Nephron progenitor cell (in vitro differentiated cells): ENCODE data around the gene WDR62.

Experiments
- DNase-seq: peaks from one replicate; pipeline ENCODE4 v3.0.0; 2021
- H3K27ac Mint-ChIP-seq: 2 replicates; pipeline ENCODE4 v1.8.0; 2021; ENCODE audit warnings: mild to moderate bottlenecking, moderate library complexity, mixed read lengths
- H3K27me3 Mint-ChIP-seq: 2 replicates; pipeline ENCODE4 v1.8.0; 2021; ENCODE audit warnings: mild to moderate bottlenecking, low read depth, mixed read lengths; ENCODE audit not compliant: poor library complexity
- H3K36me3 Mint-ChIP-seq: 2 replicates; pipeline ENCODE4 v1.8.0; 2021; ENCODE audit warnings: low read depth, mixed read lengths
- H3K4me1 Mint-ChIP-seq: 2 replicates; pipeline ENCODE4 v1.8.0; 2021; ENCODE audit warnings: mixed read lengths
- H3K4me3 Mint-ChIP-seq: 2 replicates; pipeline ENCODE4 v1.8.0; 2021; ENCODE audit warnings: mild to moderate bottlenecking, moderate library complexity, mixed read lengths
- H3K9me3 Mint-ChIP-seq: 2 replicates; pipeline ENCODE4 v1.8.0; 2021; ENCODE audit warnings: mild to moderate bottlenecking, moderate library complexity, mixed read lengths
- CTCF ChIP-seq: fragments of 200-600 bp; sonication (generic); IDR thresholded peaks from 2 replicates; pipeline ENCODE4 v1.5.0; 2021; ENCODE audit warnings: antibody characterized with exemption

WDR62 gene

DNA sequence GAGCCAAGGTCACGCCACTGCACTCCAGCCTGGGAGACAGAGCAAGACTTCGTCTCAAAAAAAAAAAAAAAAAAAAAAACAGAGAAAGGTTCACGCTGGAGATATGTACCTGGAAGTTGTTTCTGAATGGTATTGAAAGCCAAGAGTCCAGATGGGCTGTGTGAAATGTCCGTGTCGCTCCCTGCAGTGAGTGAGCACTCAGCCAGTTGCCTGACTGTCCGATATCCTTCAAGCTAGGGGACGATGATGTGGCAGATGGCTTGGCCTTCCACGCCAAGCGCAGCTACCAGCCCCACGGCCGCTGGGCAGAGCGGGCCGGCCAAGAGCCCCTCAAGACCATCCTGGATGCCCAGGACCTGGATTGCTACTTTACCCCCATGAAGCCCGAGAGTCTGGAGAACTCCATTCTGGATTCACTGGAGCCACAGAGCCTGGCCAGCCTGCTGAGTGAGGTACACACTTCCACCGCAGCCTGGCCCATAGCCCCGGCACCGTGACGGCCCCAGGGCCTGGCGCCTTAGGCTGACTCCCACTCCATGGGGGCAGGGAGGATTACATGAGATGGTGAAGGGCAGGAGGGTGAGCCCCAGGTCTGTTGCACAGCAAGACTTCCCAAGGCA lies 44.6 kb downstream of the WDR62 start:
- Mint-ChIP-seq H3K9me3 (no peaks in the 10 kb centered on the region), H3K4me3 (no peak overlapping the region), H3K27ac (no peak overlapping the region), H3K4me1 (no peaks in the 10 kb centered on the region), H3K27me3 (no peaks in the 10 kb centered on the region), H3K36me3 (peaks cover 14% of the 10 kb centered on the region)
- no peak for DNase-seq
- no peak for TF ChIP-seq CTCF

DNA sequence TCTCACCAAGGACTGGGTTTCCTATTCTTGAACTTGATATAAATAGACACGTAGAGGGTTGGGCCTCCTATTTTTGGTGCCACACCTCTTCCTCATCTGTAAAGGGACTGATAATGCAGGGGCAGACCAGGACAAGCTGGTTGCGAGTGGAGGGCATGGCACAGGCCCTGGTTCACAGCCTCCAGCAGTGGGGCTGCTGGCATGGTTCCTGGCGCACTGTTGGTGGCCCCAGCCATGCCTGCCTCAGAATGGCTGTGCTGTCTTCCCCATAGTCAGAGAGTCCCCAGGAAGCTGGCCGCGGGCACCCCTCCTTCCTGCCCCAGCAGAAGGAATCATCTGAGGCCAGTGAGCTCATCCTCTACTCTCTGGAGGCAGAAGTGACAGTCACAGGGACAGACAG lies 45.8 kb downstream of the WDR62 start:
- TF ChIP-seq CTCF, result no peak
- no peaks in the 10 kb centered on the region for H3K4me1 Mint-ChIP-seq
- H3K27me3 Mint-ChIP-seq, result no peaks in the 10 kb centered on the region
- no peak overlapping the region for H3K27ac Mint-ChIP-seq
- H3K36me3 Mint-ChIP-seq, result peaks cover 14% of the 10 kb centered on the region
- no peaks in the 10 kb centered on the region for H3K9me3 Mint-ChIP-seq
- no peak for DNase-seq
- no peak overlapping the region for H3K4me3 Mint-ChIP-seq

GRCh38 chr19:36101550-36102327 lies 47.0 kb downstream of the WDR62 start:
- H3K4me3 Mint-ChIP-seq, result no peak overlapping the region
- no peaks in the 10 kb centered on the region for H3K9me3 Mint-ChIP-seq
- peaks cover 17% of the 10 kb centered on the region for H3K36me3 Mint-ChIP-seq
- H3K27me3 Mint-ChIP-seq, result no peaks in the 10 kb centered on the region
- no peak for DNase-seq
- no peak for TF ChIP-seq CTCF
- no peak overlapping the region for H3K27ac Mint-ChIP-seq
- H3K4me1 Mint-ChIP-seq, result no peaks in the 10 kb centered on the region

GRCh38 chr19:36103040-36103626 lies 48.4 kb downstream of the WDR62 start:
- Mint-ChIP-seq H3K27ac (no peak overlapping the region), H3K4me1 (no peaks in the 10 kb centered on the region), H3K4me3 (no peak overlapping the region), H3K27me3 (no peaks in the 10 kb centered on the region), H3K9me3 (no peaks in the 10 kb centered on the region), H3K36me3 (peaks cover 10% of the 10 kb centered on the region)
- TF ChIP-seq CTCF, result no peak
- no peak for DNase-seq

- DNase-seq, result no peak
- H3K4me3 Mint-ChIP-seq, result no peak overlapping the region
These were observed 49.3 kb downstream of the WDR62 start for GRCh38 chr19:36103842-36104552.

More at GRCh38 chr19:36103842-36104552, 49.3 kb downstream of the WDR62 start:
- H3K36me3 Mint-ChIP-seq, result peaks cover 5% of the 10 kb centered on the region
- no peak for TF ChIP-seq CTCF
- H3K27me3 Mint-ChIP-seq, result no peaks in the 10 kb centered on the region
- H3K4me1 Mint-ChIP-seq, result no peaks in the 10 kb centered on the region
- H3K9me3 Mint-ChIP-seq, result no peaks in the 10 kb centered on the region
- H3K27ac Mint-ChIP-seq, result no peak overlapping the region
